Keratinocyte (primary cell): ENCODE data around the gene NCK2. TPM values are rescaled to one million over a fixed set of nuclear protein-coding genes. Genes with fewer than 3 reads are reported as not detected.

ENCODE experiments used
- DNase-seq: peaks from one replicate; pipeline ENCODE4 v3.0.0-alpha.2; 2011; ENCODE audit warnings: low read depth, missing footprints, low spot score
- FAIRE-seq: peaks from 2 replicates; lab custom pipeline; 2011; peaks lifted over from hg19 to GRCh38; lab: Jason Lieb, UNC
- H2AFZ ChIP-seq: 2 replicates; pipeline ENCODE4 v1.6.0; 2012; ENCODE audit warnings: low read length, control low read depth, inconsistent platforms; ENCODE audit not compliant: control insufficient read depth
- H3K27ac ChIP-seq: 2 replicates; pipeline ENCODE4 v1.5.1; 2011; ENCODE audit warnings: low read length; ENCODE audit not compliant: control insufficient read depth, insufficient read depth
- H3K27me3 ChIP-seq: 3 replicates; pipeline ENCODE4 v1.6.0; 2011; ENCODE audit warnings: low read length; ENCODE audit not compliant: control insufficient read depth, insufficient read depth; ENCODE audit errors: extremely low read depth
- H3K36me3 ChIP-seq, 2 experiments: 2 replicates in 1 of 2; 3 replicates in 1 of 2; pipeline ENCODE4 v1.5.1; 2011; ENCODE audit warnings: low read length in 2 of 2, mild to moderate bottlenecking in 1 of 2; ENCODE audit not compliant: control insufficient read depth in 2 of 2, insufficient read depth in 2 of 2; ENCODE audit errors: extremely low read depth in 1 of 2
- H3K4me1 ChIP-seq: 3 replicates; pipeline ENCODE4 v1.5.1; 2011; ENCODE audit warnings: low read length; ENCODE audit not compliant: control insufficient read depth, insufficient read depth; ENCODE audit errors: extremely low read depth
- H3K4me2 ChIP-seq: 3 replicates; pipeline ENCODE4 v1.6.0; 2011; ENCODE audit warnings: low read depth, low read length; ENCODE audit not compliant: control insufficient read depth, insufficient read depth; ENCODE audit errors: extremely low read depth
- H3K4me3 ChIP-seq, 3 experiments: fragments of 200-600 bp in 1 of 3; sonication (generic) in 1 of 3; 2 replicates in 2 of 3; 3 replicates in 1 of 3; pipeline ENCODE4 v1.5.1; 2011 to 2016; ENCODE audit warnings: low read length in 3 of 3, mild to moderate bottlenecking in 3 of 3, control low read depth in 2 of 3, inconsistent platforms in 1 of 3, low read depth in 1 of 3, mixed read lengths in 1 of 3, mixed run types in 1 of 3, moderate library complexity in 1 of 3; ENCODE audit not compliant: control insufficient read depth in 2 of 3, insufficient read depth in 2 of 3; ENCODE audit errors: extremely low read depth in 1 of 3
- H3K79me2 ChIP-seq: 2 replicates; pipeline ENCODE4 v1.6.0; 2012; ENCODE audit warnings: low read length; ENCODE audit not compliant: control insufficient read depth, insufficient read depth
- H3K9ac ChIP-seq: 3 replicates; pipeline ENCODE4 v1.6.0; 2011; ENCODE audit warnings: low read length; ENCODE audit not compliant: control insufficient read depth, insufficient read depth; ENCODE audit errors: extremely low read depth
- H3K9me1 ChIP-seq: 3 replicates; pipeline ENCODE4 v1.6.0; 2011; ENCODE audit warnings: low read length; ENCODE audit not compliant: control insufficient read depth, insufficient read depth; ENCODE audit errors: extremely low read depth
- H3K9me3 ChIP-seq: 2 replicates; pipeline ENCODE4 v1.5.1; 2012; ENCODE audit warnings: low read depth, low read length; ENCODE audit not compliant: control insufficient read depth
- H4K20me1 ChIP-seq: 3 replicates; pipeline ENCODE4 v1.6.0; 2011; ENCODE audit warnings: low read length; ENCODE audit not compliant: control insufficient read depth, insufficient read depth; ENCODE audit errors: extremely low read depth
- EZH2 ChIP-seq: IDR thresholded peaks from one replicate; pipeline ENCODE4 v1.6.1; 2012; ENCODE audit warnings: inconsistent platforms, mild to moderate bottlenecking, low read length, moderate library complexity
- dilution Hi-C: fragments of 300-500 bp; cut with MboI; formaldehyde crosslinking; loops from one replicate; pipeline ENCODE4 v1.7.0; 2020; ENCODE audit warnings: low sequenced_read_pairs; ENCODE audit not compliant: extremely low pct_ligation_motif_present
- polyA plus RNA-seq, 5 experiments: library from polyadenylated mRNA; depleted of rRNA in 3 of 5; stranded (reverse) in 3 of 5; stranded (forward) in 1 of 5; unstranded in 1 of 5; fragments of >200 nt; gene quantifications; 1 replicate in 1 of 5; 2 replicates in 3 of 5; 3 replicates in 1 of 5; pipeline versions ENCODE4 v1.2.1 to v1.2.3, GENCODE V29; 2011 to 2012; ENCODE audit warnings: missing spikeins in 2 of 5, low read depth in 1 of 5, low replicate concordance in 1 of 5
- TF ChIP-seq, protein P1 (sequence below), 3 experiments: IDR thresholded peaks in 1 of 3; conservative IDR thresholded peaks in 1 of 3; optimal IDR thresholded peaks in 1 of 3; 2 replicates in 2 of 3; 3 replicates in 1 of 3; pipeline versions ENCODE3 to v1.5.1; 2011; ENCODE audit warnings: low read length in 3 of 3, mild to moderate bottlenecking in 3 of 3, moderate library complexity in 2 of 3, control low read depth in 1 of 3, inconsistent platforms in 1 of 3; ENCODE audit not compliant: insufficient read depth in 2 of 3; ENCODE audit errors: extremely low read depth in 1 of 3

Gene NCK2
- polyA plus RNA-seq, 1 donor (not counting 4 experiments of a cell fraction or from before 2014, with no cell fraction given) = 31.4 TPM

DNA sequence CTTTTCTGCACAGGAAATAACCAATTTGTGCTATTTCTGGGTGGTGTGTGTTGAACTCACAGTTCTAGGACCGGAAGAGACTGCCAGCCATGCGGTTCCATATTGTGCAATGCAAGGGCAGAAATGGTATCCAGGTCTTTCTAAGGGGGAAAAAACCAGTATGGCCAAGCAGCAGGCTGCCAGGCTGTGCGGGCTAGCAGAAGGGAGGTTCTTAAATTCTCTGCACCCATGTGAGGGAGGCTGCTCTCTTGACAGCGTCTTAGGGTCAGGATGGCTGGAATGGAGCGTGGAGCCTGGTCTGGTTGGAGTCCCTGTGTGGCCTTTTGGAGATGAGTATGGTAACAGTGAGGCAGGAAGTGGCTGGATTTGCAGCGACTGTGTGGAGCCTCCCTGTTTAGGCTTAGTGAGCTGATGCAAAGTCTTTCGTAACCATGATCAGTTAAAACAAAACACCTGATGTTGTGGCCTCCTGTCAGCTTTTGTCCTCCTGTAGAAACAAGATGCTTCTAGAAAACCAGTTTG, 52.6 kb downstream of the NCK2 start:
- Histone ChIP-seq H3K27me3 (no peaks in the 10 kb centered on the region), H3K4me2 (peak overlapping the region; percentile 86), H3K36me3 (peaks cover 2 to 4% of the 10 kb centered on the region in 2 experiments), H3K9me1 (no peaks in the 10 kb centered on the region), H4K20me1 (peaks cover 2% of the 10 kb centered on the region), H3K79me2 (peaks cover 80% of the 10 kb centered on the region), H3K27ac (peak overlapping the region; percentile 89), H3K9ac (peak overlapping the region; percentile 55), H3K4me1 (peaks cover 38% of the 10 kb centered on the region), H2AFZ (peak overlapping the region; percentile 48), H3K4me3 (peak overlapping the region in 2 of 3 experiments; percentile 32 to 41), H3K9me3 (no peaks in the 10 kb centered on the region)
- DNase-seq (no peak), FAIRE-seq (no peak)
- dilution Hi-C loops = no loop called here
- no peak for TF ChIP-seq EZH2
- TF ChIP-seq, protein P1, sequence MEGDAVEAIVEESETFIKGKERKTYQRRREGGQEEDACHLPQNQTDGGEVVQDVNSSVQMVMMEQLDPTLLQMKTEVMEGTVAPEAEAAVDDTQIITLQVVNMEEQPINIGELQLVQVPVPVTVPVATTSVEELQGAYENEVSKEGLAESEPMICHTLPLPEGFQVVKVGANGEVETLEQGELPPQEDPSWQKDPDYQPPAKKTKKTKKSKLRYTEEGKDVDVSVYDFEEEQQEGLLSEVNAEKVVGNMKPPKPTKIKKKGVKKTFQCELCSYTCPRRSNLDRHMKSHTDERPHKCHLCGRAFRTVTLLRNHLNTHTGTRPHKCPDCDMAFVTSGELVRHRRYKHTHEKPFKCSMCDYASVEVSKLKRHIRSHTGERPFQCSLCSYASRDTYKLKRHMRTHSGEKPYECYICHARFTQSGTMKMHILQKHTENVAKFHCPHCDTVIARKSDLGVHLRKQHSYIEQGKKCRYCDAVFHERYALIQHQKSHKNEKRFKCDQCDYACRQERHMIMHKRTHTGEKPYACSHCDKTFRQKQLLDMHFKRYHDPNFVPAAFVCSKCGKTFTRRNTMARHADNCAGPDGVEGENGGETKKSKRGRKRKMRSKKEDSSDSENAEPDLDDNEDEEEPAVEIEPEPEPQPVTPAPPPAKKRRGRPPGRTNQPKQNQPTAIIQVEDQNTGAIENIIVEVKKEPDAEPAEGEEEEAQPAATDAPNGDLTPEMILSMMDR (optimal IDR thresholded peaks at IDR 0.05 in 1 of 3, IDR thresholded peaks at IDR 0.05 in 1 of 3, conservative IDR thresholded peaks at IDR 0.05 in 1 of 3; ENCODE audit: extremely low read depth in 1 of 3, insufficient read depth in 2 of 3, low read length in 3 of 3) = no peak

DNA sequence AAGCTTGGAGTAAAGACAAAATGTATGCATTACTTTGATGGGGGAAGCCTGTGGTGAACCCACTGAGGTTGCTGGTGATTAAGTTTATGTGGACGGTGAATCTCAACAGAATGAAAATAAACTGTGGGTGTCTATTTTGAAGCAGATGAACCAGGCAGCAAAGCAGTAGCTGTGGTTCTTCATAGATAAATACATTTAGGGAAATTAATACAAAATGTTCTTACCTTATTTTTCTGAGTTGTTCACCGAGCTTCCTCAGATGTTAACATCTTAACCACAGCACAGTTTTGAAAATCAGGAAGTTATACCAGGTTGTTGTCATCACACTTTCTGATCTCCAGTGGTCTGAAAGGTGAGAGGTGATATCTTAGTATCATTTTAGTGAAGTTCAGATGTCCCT, 53.9 kb downstream of the NCK2 start:
- Histone ChIP-seq H3K27me3 (no peaks in the 10 kb centered on the region), H3K27ac (peak overlapping the region; percentile 89), H3K4me2 (no peak overlapping the region), H3K4me3 (no peak overlapping the region), H4K20me1 (no peaks in the 10 kb centered on the region), H3K9me1 (no peaks in the 10 kb centered on the region), H3K9ac (no peak overlapping the region), H3K4me1 (peaks cover 41% of the 10 kb centered on the region), H3K9me3 (no peaks in the 10 kb centered on the region), H3K36me3 (peaks cover 4% of the 10 kb centered on the region in 2 experiments), H3K79me2 (peaks cover 78% of the 10 kb centered on the region), H2AFZ (no peak overlapping the region)
- dilution Hi-C loops = no loop called here
- DNase-seq = no peak
- FAIRE-seq = no peak
- TF ChIP-seq, protein P1 (optimal IDR thresholded peaks at IDR 0.05 in 1 of 3, IDR thresholded peaks at IDR 0.05 in 1 of 3, conservative IDR thresholded peaks at IDR 0.05 in 1 of 3; ENCODE audit: extremely low read depth in 1 of 3, insufficient read depth in 2 of 3, low read length in 3 of 3) = no peak
- TF ChIP-seq EZH2 = no peak
